HEK293 (cell line): ENCODE measurements around the gene TMEM255B.

Experiments
- CTCF ChIA-PET: fragments of 350-600 bp; formaldehyde crosslinking; extraction: SDS; loops from one replicate; lab custom pipeline; 2021; ENCODE audit warnings: antibody characterized with exemption; lab: Yijun Ruan, JAX
- POLR2A ChIA-PET: fragments of 300-600 bp; formaldehyde crosslinking; extraction: SDS; loops from one replicate; lab custom pipeline; 2020; ENCODE audit warnings: antibody characterized with exemption, inconsistent platforms; lab: Yijun Ruan, JAX
- H3K27ac ChIP-seq: fragments of 200-500 bp; sonication (Bioruptor generic); 2 replicates; pipeline ENCODE4 v1.5.1; 2014; ENCODE audit warnings: low read depth, low read length, control low read depth, inconsistent platforms; ENCODE audit errors: extremely low read depth
- H3K36me3 ChIP-seq, 2 experiments: fragments of 200-500 bp in 1 of 2; sonication (Bioruptor generic) in 1 of 2; 1 replicate in 1 of 2; 2 replicates in 1 of 2; pipeline ENCODE4 v1.5.1; 2014 to 2017; ENCODE audit warnings: inconsistent platforms in 2 of 2, low read length in 2 of 2; ENCODE audit not compliant: control insufficient read depth in 2 of 2, insufficient read depth in 1 of 2
- H3K4me1 ChIP-seq: fragments of 200-500 bp; sonication (Bioruptor generic); 2 replicates; pipeline ENCODE4 v1.5.1; 2014; ENCODE audit warnings: mild to moderate bottlenecking, low read length, inconsistent platforms; ENCODE audit not compliant: control insufficient read depth, insufficient read depth
- H3K4me3 ChIP-seq: 2 replicates; pipeline ENCODE4 v1.5.1; 2011; ENCODE audit warnings: low read depth, mild to moderate bottlenecking, control low read depth, low read length, moderate library complexity
- H3K9me3 ChIP-seq: fragments of 200-500 bp; sonication (Bioruptor generic); 2 replicates; pipeline ENCODE4 v1.5.1; 2014; ENCODE audit warnings: low read depth, low read length, inconsistent platforms; ENCODE audit not compliant: control insufficient read depth, insufficient read depth
- AEBP2 ChIP-seq: fragments of 450-650 bp; formaldehyde crosslinking; IDR thresholded peaks from 2 replicates; pipeline ENCODE4 v1.5.1; 2016; ENCODE audit warnings: missing biosample characterization, missing genetic modification characterization, borderline replicate concordance
- KLF1 ChIP-seq: fragments of 450-650 bp; formaldehyde crosslinking; IDR thresholded peaks from 2 replicates; pipeline ENCODE4 v1.5.1; 2016; ENCODE audit warnings: missing biosample characterization, missing genetic modification characterization
- KLF8 ChIP-seq: fragments of 450-650 bp; formaldehyde crosslinking; IDR thresholded peaks from 2 replicates; pipeline ENCODE4 v1.5.1; 2016; ENCODE audit warnings: missing biosample characterization, missing genetic modification characterization
- SP7 ChIP-seq: fragments of 450-650 bp; formaldehyde crosslinking; IDR thresholded peaks from 2 replicates; pipeline ENCODE4 v1.5.1; 2016; ENCODE audit warnings: missing biosample characterization, missing genetic modification characterization
- ZNF114 ChIP-seq: fragments of 450-650 bp; formaldehyde crosslinking; IDR thresholded peaks from 2 replicates; pipeline ENCODE4 v1.5.0; 2017; ENCODE audit warnings: missing biosample characterization, missing genetic modification characterization
- ZNF140 ChIP-seq: fragments of 450-650 bp; formaldehyde crosslinking; IDR thresholded peaks from 2 replicates; pipeline ENCODE4 v1.5.1; 2016; ENCODE audit warnings: missing biosample characterization, missing genetic modification characterization
- ZNF155 ChIP-seq: fragments of 450-650 bp; formaldehyde crosslinking; IDR thresholded peaks from 2 replicates; pipeline ENCODE4 v1.5.1; 2016; ENCODE audit warnings: missing biosample characterization, missing genetic modification characterization
- ZNF16 ChIP-seq: fragments of 450-650 bp; formaldehyde crosslinking; IDR thresholded peaks from 2 replicates; pipeline ENCODE4 v1.5.1; 2016; ENCODE audit warnings: low read depth, missing biosample characterization, missing genetic modification characterization
- ZNF223 ChIP-seq: fragments of 450-650 bp; formaldehyde crosslinking; IDR thresholded peaks from 2 replicates; pipeline ENCODE4 v1.5.1; 2016; ENCODE audit warnings: missing biosample characterization, missing genetic modification characterization
- ZNF266 ChIP-seq: fragments of 450-650 bp; formaldehyde crosslinking; IDR thresholded peaks from 2 replicates; pipeline ENCODE4 v1.5.1; 2016; ENCODE audit warnings: missing biosample characterization, missing genetic modification characterization, low read depth
- ZNF394 ChIP-seq: fragments of 450-650 bp; formaldehyde crosslinking; IDR thresholded peaks from 2 replicates; pipeline ENCODE4 v1.5.1; 2016; ENCODE audit warnings: missing biosample characterization, missing genetic modification characterization, mild to moderate bottlenecking, moderate library complexity, borderline replicate concordance
- ZNF423 ChIP-seq: fragments of 450-650 bp; formaldehyde crosslinking; IDR thresholded peaks from 2 replicates; pipeline ENCODE4 v1.5.1; 2016; ENCODE audit warnings: missing biosample characterization, missing genetic modification characterization
- ZNF518A ChIP-seq: fragments of 450-650 bp; formaldehyde crosslinking; conservative IDR thresholded peaks from 2 replicates; pipeline ENCODE4 v1.5.1; 2016; ENCODE audit warnings: low read depth, missing biosample characterization, missing genetic modification characterization
- ZNF555 ChIP-seq: fragments of 450-650 bp; formaldehyde crosslinking; conservative IDR thresholded peaks from 2 replicates; pipeline ENCODE4 v1.5.1; 2017; ENCODE audit warnings: missing biosample characterization, mild to moderate bottlenecking, missing genetic modification characterization, inconsistent platforms
- ZNF560 ChIP-seq: fragments of 450-650 bp; formaldehyde crosslinking; IDR thresholded peaks from 2 replicates; pipeline ENCODE4 v1.5.1; 2017; ENCODE audit warnings: missing biosample characterization, missing genetic modification characterization, borderline replicate concordance
- ZNF623 ChIP-seq: fragments of 450-650 bp; formaldehyde crosslinking; IDR thresholded peaks from 2 replicates; pipeline ENCODE4 v1.5.1; 2016; ENCODE audit warnings: missing biosample characterization, missing genetic modification characterization
- ZNF76 ChIP-seq: fragments of 450-650 bp; formaldehyde crosslinking; IDR thresholded peaks from 2 replicates; pipeline ENCODE4; 2016; ENCODE audit warnings: low read depth, missing biosample characterization, missing genetic modification characterization, borderline replicate concordance
- ZNF837 ChIP-seq: fragments of 450-650 bp; formaldehyde crosslinking; IDR thresholded peaks from 2 replicates; pipeline ENCODE4 v1.5.1; 2016; ENCODE audit warnings: missing biosample characterization, missing genetic modification characterization
- ZXDB ChIP-seq: fragments of 450-650 bp; formaldehyde crosslinking; IDR thresholded peaks from 2 replicates; pipeline ENCODE4 v1.5.1; 2016; ENCODE audit warnings: missing biosample characterization, missing genetic modification characterization
- TF ChIP-seq, protein P1 (sequence below): fragments of 450-650 bp; formaldehyde crosslinking; IDR thresholded peaks from 2 replicates; pipeline ENCODE4 v1.5.1; 2016; ENCODE audit warnings: missing biosample characterization, missing genetic modification characterization
- TF ChIP-seq, protein P2 (sequence below): fragments of 450-650 bp; formaldehyde crosslinking; IDR thresholded peaks from 2 replicates; pipeline ENCODE4 v1.5.1; 2016; ENCODE audit warnings: missing biosample characterization, missing genetic modification characterization

TMEM255B gene

GRCh38 chr13:113809934-113810333 is 50.9 kb downstream of the TMEM255B start:
- Histone ChIP-seq H3K36me3 (no peaks in the 10 kb centered on the region), H3K9me3 (no peaks in the 10 kb centered on the region), H3K27ac (no peak overlapping the region)
- POLR2A ChIA-PET: no interaction called here
- no peak for TF ChIP-seq ZNF76 (tag by site-specific recombination)
- no peak for TF ChIP-seq ZXDB (tag by site-specific recombination)
- no peak for TF ChIP-seq ZNF266 (tag by site-specific recombination)
- TF ChIP-seq SP7: no peak
- TF ChIP-seq ZNF223 (tag by site-specific recombination): no peak
- TF ChIP-seq ZNF423 (tag by site-specific recombination): no peak
- no peak for TF ChIP-seq ZNF114 (tag by site-specific recombination)
- TF ChIP-seq ZNF555 (tag by site-specific recombination): no peak
- TF ChIP-seq ZNF16 (tag by site-specific recombination): no peak
- TF ChIP-seq ZNF623 (tag by site-specific recombination): no peak
- TF ChIP-seq KLF1 (tag by site-specific recombination): no peak
- TF ChIP-seq ZNF837 (tag by site-specific recombination): no peak
- TF ChIP-seq, protein P1, sequence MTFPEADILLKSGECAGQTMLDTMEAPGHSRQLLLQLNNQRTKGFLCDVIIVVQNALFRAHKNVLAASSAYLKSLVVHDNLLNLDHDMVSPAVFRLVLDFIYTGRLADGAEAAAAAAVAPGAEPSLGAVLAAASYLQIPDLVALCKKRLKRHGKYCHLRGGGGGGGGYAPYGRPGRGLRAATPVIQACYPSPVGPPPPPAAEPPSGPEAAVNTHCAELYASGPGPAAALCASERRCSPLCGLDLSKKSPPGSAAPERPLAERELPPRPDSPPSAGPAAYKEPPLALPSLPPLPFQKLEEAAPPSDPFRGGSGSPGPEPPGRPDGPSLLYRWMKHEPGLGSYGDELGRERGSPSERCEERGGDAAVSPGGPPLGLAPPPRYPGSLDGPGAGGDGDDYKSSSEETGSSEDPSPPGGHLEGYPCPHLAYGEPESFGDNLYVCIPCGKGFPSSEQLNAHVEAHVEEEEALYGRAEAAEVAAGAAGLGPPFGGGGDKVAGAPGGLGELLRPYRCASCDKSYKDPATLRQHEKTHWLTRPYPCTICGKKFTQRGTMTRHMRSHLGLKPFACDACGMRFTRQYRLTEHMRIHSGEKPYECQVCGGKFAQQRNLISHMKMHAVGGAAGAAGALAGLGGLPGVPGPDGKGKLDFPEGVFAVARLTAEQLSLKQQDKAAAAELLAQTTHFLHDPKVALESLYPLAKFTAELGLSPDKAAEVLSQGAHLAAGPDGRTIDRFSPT (tag by site-specific recombination): no peak
- TF ChIP-seq ZNF518A (tag by site-specific recombination): no peak
- no peak for TF ChIP-seq ZNF394 (tag by site-specific recombination)
- TF ChIP-seq ZNF560 (tag by site-specific recombination): no peak
- TF ChIP-seq ZNF140 (tag by site-specific recombination): no peak
- TF ChIP-seq, all 188 proteins: peak for 0
- Histone ChIP-seq H3K4me3 (no peak overlapping the region), H3K4me1 (no peaks in the 10 kb centered on the region)
- CTCF ChIA-PET: no interaction called here

- Histone ChIP-seq H3K36me3 (no peaks in the 10 kb centered on the region), H3K27ac (no peak overlapping the region), H3K4me3 (no peak overlapping the region), H3K9me3 (no peaks in the 10 kb centered on the region), H3K4me1 (no peaks in the 10 kb centered on the region)
- POLR2A ChIA-PET: no interaction called here
- CTCF ChIA-PET: no interaction called here
- TF ChIP-seq AEBP2 (no peak), ZNF394 (tag by site-specific recombination) (no peak), ZNF155 (tag by site-specific recombination) (no peak), KLF8 (tag by site-specific recombination) (no peak)
- TF ChIP-seq, protein P2, sequence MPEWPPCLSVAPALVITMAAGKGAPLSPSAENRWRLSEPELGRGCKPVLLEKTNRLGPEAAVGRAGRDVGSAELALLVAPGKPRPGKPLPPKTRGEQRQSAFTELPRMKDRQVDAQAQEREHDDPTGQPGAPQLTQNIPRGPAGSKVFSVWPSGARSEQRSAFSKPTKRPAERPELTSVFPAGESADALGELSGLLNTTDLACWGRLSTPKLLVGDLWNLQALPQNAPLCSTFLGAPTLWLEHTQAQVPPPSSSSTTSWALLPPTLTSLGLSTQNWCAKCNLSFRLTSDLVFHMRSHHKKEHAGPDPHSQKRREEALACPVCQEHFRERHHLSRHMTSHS (tag by site-specific recombination): no peak
- TF ChIP-seq, all 188 proteins: peak for 0
Measured at GRCh38 chr13:113810640-113811039, 51.6 kb downstream of the TMEM255B start.
